ENCODE measurements around the gene CBFA2T2.
A peak's percentile ranks its signal among the peaks of the same experiment; 100 is the strongest.

The CBFA2T2 gene

GRCh38 chr20:33679758-33680485 lies 190.0 kb downstream of the CBFA2T2 start:
- Mint-ChIP-seq H3K27ac (no peak overlapping the region), H3K4me1 (peaks cover 38% of the 10 kb centered on the region), H3K36me3 (ENCODE audit: low read depth) (peaks cover 11% of the 10 kb centered on the region), H3K4me3 (no peak overlapping the region), H3K9me3 (no peaks in the 10 kb centered on the region), H3K27me3 (ENCODE audit: low read depth) (no peaks in the 10 kb centered on the region)
- no peak for TF ChIP-seq CTCF (IDR thresholded peaks at IDR 0.05; ENCODE audit: unreplicated experiment in 3 of 3)

- no peak overlapping the region for H3K4me3 Mint-ChIP-seq
- H3K36me3 Mint-ChIP-seq (ENCODE audit: low read depth), result peaks cover 11% of the 10 kb centered on the region
- no peaks in the 10 kb centered on the region for H3K27me3 Mint-ChIP-seq (ENCODE audit: low read depth)
- no peak overlapping the region for H3K27ac Mint-ChIP-seq
- H3K9me3 Mint-ChIP-seq, result no peaks in the 10 kb centered on the region
- TF ChIP-seq CTCF (IDR thresholded peaks at IDR 0.05; ENCODE audit: unreplicated experiment in 3 of 3), result no peak
- H3K4me1 Mint-ChIP-seq, result peaks cover 38% of the 10 kb centered on the region
Measured at GRCh38 chr20:33680686-33681085, 190.8 kb downstream of the CBFA2T2 start.

- Mint-ChIP-seq H3K27me3 (ENCODE audit: low read depth) (no peaks in the 10 kb centered on the region), H3K4me1 (peaks cover 32% of the 10 kb centered on the region), H3K27ac (no peak overlapping the region), H3K36me3 (ENCODE audit: low read depth) (peaks cover 11% of the 10 kb centered on the region), H3K4me3 (no peak overlapping the region), H3K9me3 (no peaks in the 10 kb centered on the region)
- no peak for TF ChIP-seq CTCF (IDR thresholded peaks at IDR 0.05; ENCODE audit: unreplicated experiment in 3 of 3)
Measured at GRCh38 chr20:33681288-33681687, 191.4 kb downstream of the CBFA2T2 start.

- no peak overlapping the region for H3K4me3 Mint-ChIP-seq
- no peak for TF ChIP-seq CTCF (IDR thresholded peaks at IDR 0.05; ENCODE audit: unreplicated experiment in 3 of 3)
- peaks cover 11% of the 10 kb centered on the region for H3K36me3 Mint-ChIP-seq (ENCODE audit: low read depth)
- H3K27ac Mint-ChIP-seq, result no peak overlapping the region
- peaks cover 29% of the 10 kb centered on the region for H3K4me1 Mint-ChIP-seq
- H3K27me3 Mint-ChIP-seq (ENCODE audit: low read depth), result no peaks in the 10 kb centered on the region
- no peaks in the 10 kb centered on the region for H3K9me3 Mint-ChIP-seq
Measured at GRCh38 chr20:33681728-33682353, 191.9 kb downstream of the CBFA2T2 start.

GRCh38 chr20:33684533-33685327 lies 194.8 kb downstream of the CBFA2T2 start:
- Mint-ChIP-seq H3K4me3 (peak overlapping the region; percentile 76 to 86 (median 78)), H3K27ac (peak overlapping the region; percentile 30 to 69 (median 62)), H3K27me3 (ENCODE audit: low read depth) (no peaks in the 10 kb centered on the region), H3K36me3 (ENCODE audit: low read depth) (no peaks in the 10 kb centered on the region), H3K9me3 (no peaks in the 10 kb centered on the region), H3K4me1 (peaks cover 15% of the 10 kb centered on the region)
- no peak for TF ChIP-seq CTCF (IDR thresholded peaks at IDR 0.05; ENCODE audit: unreplicated experiment in 3 of 3)
